Pancreas (tissue), 10 donors: Measurements from ENCODE around the gene EML1. TPM values are rescaled to one million over a fixed set of nuclear protein-coding genes. Genes with fewer than 3 reads are reported as not detected.
A peak's percentile ranks its signal among the peaks of the same experiment; 100 is the strongest.

Experiments
- ATAC-seq, 4 donors: fragments of 200-7000 bp; cut with Tn5 transposase; one replicate each; pipeline versions ENCODE4 v1.8.0 to v1.9.1; 2020; ENCODE audit warnings: mild to moderate bottlenecking in 4 of 4, moderate library complexity in 4 of 4
- DNase-seq, 6 donors: peaks; one replicate each; pipeline ENCODE4 v3.0.0-alpha.2; 2020
- FAIRE-seq: peaks from 2 replicates; lab custom pipeline; 2012; peaks lifted over from hg19 to GRCh38; lab: Jason Lieb, UNC
- H3K27ac ChIP-seq, 4 donors: fragments of 200-600 bp; sonication (generic); 1 replicate in 3 of 4; 2 replicates in 1 of 4; pipeline versions ENCODE4 v1.5.0 to v1.8.0; 2020
- H3K27me3 ChIP-seq, 4 donors: fragments of 200-600 bp; one replicate each; pipeline ENCODE4 v1.8.0; 2021
- H3K36me3 ChIP-seq, 3 donors: fragments of 200-600 bp; sonication (generic) in 1 of 3; one replicate each; pipeline versions ENCODE4 v1.5.0 to v1.8.0; 2020 to 2021
- H3K4me1 ChIP-seq, 3 donors: fragments of 200-600 bp; one replicate each; pipeline ENCODE4 v1.8.0; 2021
- H3K4me3 ChIP-seq, 4 donors: fragments of 200-600 bp; sonication (generic) in 2 of 4; one replicate each; pipeline versions ENCODE4 v1.5.0 to v1.8.0; 2020 to 2021
- H3K9me3 ChIP-seq, 4 donors: fragments of 200-600 bp; one replicate each; pipeline ENCODE4 v1.8.0; 2021
- WGBS, 2 donors: extraction: QIAGEN DNeasy Blood & Tissue Kit; methylation state at CpG; one replicate each; pipeline ENCODE4 v1.1.7; 2013; 5-methylcytosine and 5-hydroxymethylcytosine counted together
- intact Hi-C, 3 donors: fragments of 100-400 bp; cut with DNase I; formaldehyde crosslinking; loops; one replicate each; pipeline versions ENCODE4 v1.11.1 to v1.14.2; 2022
- polyA plus RNA-seq, 2 donors: library from polyadenylated mRNA; stranded (reverse); fragments of 200-250 nt; gene quantifications; one replicate each; pipeline ENCODE4 v1.2.3, GENCODE V29; 2013
- total RNA-seq, 6 donors: library from RNA; stranded (reverse); fragmentation: NEBNext Ultra II Directional in 4 of 6; extraction: Animal tissue kit (Norgen Biotek cat#: 25700) in 4 of 6; gene quantifications; one replicate each; pipeline versions ENCODE4 v1.2.1 to v1.2.4, GENCODE V29; 2021 to 2023
- TF ChIP-seq, protein P1 (sequence below), 4 donors: fragments of 200-600 bp; sonication (generic) in 3 of 4; IDR thresholded peaks; one replicate each; pipeline versions ENCODE4 v1.5.0 to v1.8.0; 2021; ENCODE audit warnings: antibody characterized with exemption in 4 of 4
- donor health status: healthy with polysubstance abuse.
- donor health status: DM: no; HTN: no; CAD: no; lungs with moderate emphysema.
- donor health status: DM: no; HTN: no; CAD: no.
- donor health status: control.
- donor health status: control.
- donor health status: Bipolar disorder and iron deficiency.
- donor health status: DM: yes; HTN: yes; CAD: no.
- donor health status: DM: no; HTN: no; CAD: no.
- donor health status: DM: no; HTN: no; CAD: no.
- donor health status: DM: yes; HTN: yes; CAD: no.

Gene EML1
- total and polyA plus RNA-seq, 8 donors, result 3.8 to 13.4 (median 9.7) TPM

DNA sequence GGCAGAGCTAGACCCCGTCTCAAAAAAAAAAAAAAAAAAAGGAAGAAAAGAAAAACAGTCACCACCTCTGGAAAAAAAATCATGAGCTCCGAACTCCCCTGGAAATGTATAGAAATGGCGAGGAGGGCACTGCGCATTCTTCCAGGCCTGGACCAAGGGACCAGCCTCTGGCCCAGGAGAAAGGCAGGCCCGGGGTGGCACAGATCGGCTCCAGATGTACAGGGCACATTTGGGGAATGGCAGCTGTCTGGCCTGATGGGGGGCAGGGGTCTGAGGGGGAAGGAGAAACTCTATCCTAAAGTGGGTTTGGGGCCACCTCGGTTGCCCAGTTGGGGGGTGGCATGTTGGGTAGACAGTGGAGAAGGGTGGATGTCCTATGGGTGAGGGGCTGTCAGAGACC lies 46.0 kb upstream of the EML1 start:
- FAIRE-seq (no peak), DNase-seq (no peak), ATAC-seq (no peak)
- Histone ChIP-seq H3K4me1 (peaks cover 0 to 7% (median 0%) of the 10 kb centered on the region in 3 donors), H3K27me3 (no peaks in the 10 kb centered on the region), H3K36me3 (no peaks in the 10 kb centered on the region), H3K9me3 (no peaks in the 10 kb centered on the region), H3K4me3 (no peak overlapping the region), H3K27ac (no peak overlapping the region)
- WGBS, 2 donors, result 75 to 87% methylated on average over 6 to 7 of the region's 7 CpGs
- TF ChIP-seq, protein P1, sequence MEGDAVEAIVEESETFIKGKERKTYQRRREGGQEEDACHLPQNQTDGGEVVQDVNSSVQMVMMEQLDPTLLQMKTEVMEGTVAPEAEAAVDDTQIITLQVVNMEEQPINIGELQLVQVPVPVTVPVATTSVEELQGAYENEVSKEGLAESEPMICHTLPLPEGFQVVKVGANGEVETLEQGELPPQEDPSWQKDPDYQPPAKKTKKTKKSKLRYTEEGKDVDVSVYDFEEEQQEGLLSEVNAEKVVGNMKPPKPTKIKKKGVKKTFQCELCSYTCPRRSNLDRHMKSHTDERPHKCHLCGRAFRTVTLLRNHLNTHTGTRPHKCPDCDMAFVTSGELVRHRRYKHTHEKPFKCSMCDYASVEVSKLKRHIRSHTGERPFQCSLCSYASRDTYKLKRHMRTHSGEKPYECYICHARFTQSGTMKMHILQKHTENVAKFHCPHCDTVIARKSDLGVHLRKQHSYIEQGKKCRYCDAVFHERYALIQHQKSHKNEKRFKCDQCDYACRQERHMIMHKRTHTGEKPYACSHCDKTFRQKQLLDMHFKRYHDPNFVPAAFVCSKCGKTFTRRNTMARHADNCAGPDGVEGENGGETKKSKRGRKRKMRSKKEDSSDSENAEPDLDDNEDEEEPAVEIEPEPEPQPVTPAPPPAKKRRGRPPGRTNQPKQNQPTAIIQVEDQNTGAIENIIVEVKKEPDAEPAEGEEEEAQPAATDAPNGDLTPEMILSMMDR (IDR thresholded peaks at IDR 0.05), result no peak
- intact Hi-C loops, result no loop called here

DNA sequence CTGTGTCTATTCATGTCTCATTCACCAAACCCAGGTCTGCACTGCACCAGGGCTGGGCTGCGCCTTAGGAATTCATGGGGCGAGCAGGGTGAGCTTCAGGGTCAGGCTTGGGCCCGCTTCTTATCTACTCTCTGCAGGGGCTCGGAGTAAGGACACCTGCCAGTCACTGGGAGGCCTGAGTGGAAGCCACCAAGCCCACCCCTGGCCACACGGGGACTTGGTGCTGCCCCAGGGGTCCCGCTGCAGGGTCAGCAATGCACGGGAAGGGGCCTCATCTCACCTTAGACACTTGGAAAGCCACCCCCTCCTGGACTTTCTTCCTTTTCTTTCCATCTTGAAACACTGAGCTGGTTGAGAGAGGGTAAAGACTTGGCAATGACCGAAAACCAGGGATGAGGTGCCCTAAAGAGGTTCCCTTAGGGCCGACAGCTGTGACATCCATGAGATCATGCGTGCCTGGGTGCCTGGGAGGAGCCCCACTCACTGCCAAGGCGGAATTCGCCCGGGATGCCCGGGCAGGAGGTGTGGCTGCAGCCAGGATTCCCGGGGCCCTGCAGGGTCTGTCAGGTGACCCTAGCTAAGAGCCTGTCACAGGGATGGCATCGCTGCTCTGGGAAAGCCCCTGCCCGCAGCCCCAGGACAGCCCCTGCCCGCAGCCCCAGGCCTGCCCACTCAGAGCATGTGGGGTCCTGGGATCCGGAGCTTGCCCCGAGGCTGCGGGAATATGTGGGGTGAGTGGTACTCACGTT lies 45.5 kb upstream of the EML1 start:
- H3K9me3 ChIP-seq, result no peaks in the 10 kb centered on the region
- intact Hi-C loops, result no loop called here
- WGBS, 2 donors, result 81 to 88% methylated on average over 22 of the region's 22 CpGs
- no peak overlapping the region for H3K4me3 ChIP-seq
- TF ChIP-seq, protein P1 (IDR thresholded peaks at IDR 0.05), result no peak
- no peak for ATAC-seq
- H3K36me3 ChIP-seq, result no peaks in the 10 kb centered on the region
- no peak overlapping the region for H3K27ac ChIP-seq
- peaks cover 0 to 7% (median 0%) of the 10 kb centered on the region in 3 donors for H3K4me1 ChIP-seq
- FAIRE-seq, result no peak
- DNase-seq, result peak in 1 of 6 donors; percentile 40
- H3K27me3 ChIP-seq, result no peaks in the 10 kb centered on the region

DNA sequence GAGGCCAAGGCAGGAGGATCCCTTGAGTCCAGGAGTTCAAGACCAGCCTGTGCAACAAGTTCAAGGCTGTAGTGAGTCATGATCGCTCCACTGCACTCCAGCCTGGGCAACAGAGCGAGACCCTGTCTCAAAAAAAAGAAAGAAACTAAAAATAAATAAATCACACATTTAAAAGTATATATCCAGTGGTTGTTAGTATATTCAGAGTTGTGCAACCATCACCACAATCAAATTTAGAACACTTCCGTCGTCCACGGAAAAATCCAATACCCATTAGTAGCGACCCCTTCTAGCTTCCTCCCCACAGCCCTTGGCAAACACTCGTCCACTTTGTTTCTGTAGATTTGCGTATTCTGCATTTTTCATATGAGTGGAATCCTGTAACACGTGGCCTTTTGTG lies 44.7 kb upstream of the EML1 start:
- Histone ChIP-seq H3K27ac (no peak overlapping the region), H3K4me1 (peaks cover 0 to 7% (median 0%) of the 10 kb centered on the region in 3 donors)

DNA sequence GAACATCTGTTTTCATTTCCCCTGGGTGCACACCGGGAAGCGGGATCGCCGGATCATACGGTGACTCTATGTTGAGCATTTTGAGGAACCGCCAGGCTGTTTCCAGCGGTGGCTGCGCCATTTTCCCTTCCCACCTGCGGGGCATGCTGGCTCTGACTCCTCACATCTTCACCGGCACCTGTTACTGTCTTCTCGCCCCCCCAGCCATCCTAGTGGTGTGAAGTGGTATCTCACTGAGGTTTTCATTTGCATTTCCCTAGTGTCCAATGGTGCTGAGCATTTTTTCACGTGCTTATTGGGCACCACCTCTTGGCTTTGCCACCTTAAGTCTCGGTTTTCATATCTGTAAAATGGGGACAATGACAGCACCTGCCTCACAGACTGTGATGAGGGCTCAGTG lies 44.1 kb upstream of the EML1 start:
- ATAC-seq, result no peak
- DNase-seq, result peak in 1 of 6 donors; percentile 23
- H3K4me3 ChIP-seq, result no peak overlapping the region
- no peaks in the 10 kb centered on the region for H3K9me3 ChIP-seq
- TF ChIP-seq, protein P1 (IDR thresholded peaks at IDR 0.05), result no peak
- intact Hi-C loops, result no loop called here
- H3K27me3 ChIP-seq, result no peaks in the 10 kb centered on the region
- no peaks in the 10 kb centered on the region for H3K36me3 ChIP-seq
- 74 to 83% methylated on average over 13 of the region's 13 CpGs for whole genome bisulfite sequencing, 2 donors
- peaks cover 0 to 7% (median 0%) of the 10 kb centered on the region in 3 donors for H3K4me1 ChIP-seq
- FAIRE-seq, result no peak
- H3K27ac ChIP-seq, result no peak overlapping the region

More for the DNA sequence above, 44.7 kb upstream of the EML1 start:
- intact Hi-C loops, result no loop called here
- Histone ChIP-seq H3K4me3 (no peak overlapping the region), H3K36me3 (no peaks in the 10 kb centered on the region), H3K27me3 (no peaks in the 10 kb centered on the region), H3K9me3 (no peaks in the 10 kb centered on the region)
- no peak for DNase-seq
- no peak for ATAC-seq
- 71 to 76% methylated on average over 9 of the region's 9 CpGs for WGBS, 2 donors
- TF ChIP-seq, protein P1 (IDR thresholded peaks at IDR 0.05), result no peak
- FAIRE-seq, result no peak
